Stimulated activated CD8-positive, alpha-beta memory T cell treated with anti-CD3 and anti-CD28 coated beads, Interleukin-12 subunit alpha, Interleukin-12 subunit beta, amount 100 ng/mL, for 24 hours (primary cell): ENCODE data around the gene CARD9.
"Not testable (repeated sequence)": the region's sequence is repeated elsewhere in the genome, so short reads cannot be mapped to it uniquely, and the experiment has no call there.

Experiments
- DNase-seq: peaks from one replicate; pipeline ENCODE4 v3.0.0-alpha.2; 2020; ENCODE audit errors: extremely low read depth

Gene CARD9

GRCh38 chr9:136363949-136364748 is 9.3 kb downstream of the CARD9 start:
- no peak for DNase-seq

- peak; percentile 95 for DNase-seq
Observed at GRCh38 chr9:136363106-136363948, 10.1 kb downstream of the CARD9 start, which contains the start of gene DNLZ. Gene DNLZ, minus strand, starts transcription at chr9:136363744. Its CDS starts 30 bp downstream, at chr9:136363714.

DNA sequence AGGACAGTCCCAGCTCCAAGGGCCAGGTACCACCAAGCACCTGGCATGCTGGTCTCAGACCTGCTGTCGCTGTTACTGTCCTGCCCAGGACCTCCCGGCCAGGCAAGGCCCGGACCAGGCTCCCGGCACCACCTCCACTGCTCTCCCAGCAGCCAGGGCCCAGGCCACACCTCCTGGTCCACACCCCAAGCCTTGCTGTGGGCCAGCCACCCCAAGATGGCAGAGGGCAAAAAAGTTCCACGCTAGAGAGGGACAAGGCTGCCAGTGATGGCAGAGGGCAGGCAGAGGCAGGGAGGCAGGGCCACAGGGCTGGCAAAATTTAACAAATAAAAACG is 11.1 kb downstream of the CARD9 start:
- no peak for DNase-seq

DNA sequence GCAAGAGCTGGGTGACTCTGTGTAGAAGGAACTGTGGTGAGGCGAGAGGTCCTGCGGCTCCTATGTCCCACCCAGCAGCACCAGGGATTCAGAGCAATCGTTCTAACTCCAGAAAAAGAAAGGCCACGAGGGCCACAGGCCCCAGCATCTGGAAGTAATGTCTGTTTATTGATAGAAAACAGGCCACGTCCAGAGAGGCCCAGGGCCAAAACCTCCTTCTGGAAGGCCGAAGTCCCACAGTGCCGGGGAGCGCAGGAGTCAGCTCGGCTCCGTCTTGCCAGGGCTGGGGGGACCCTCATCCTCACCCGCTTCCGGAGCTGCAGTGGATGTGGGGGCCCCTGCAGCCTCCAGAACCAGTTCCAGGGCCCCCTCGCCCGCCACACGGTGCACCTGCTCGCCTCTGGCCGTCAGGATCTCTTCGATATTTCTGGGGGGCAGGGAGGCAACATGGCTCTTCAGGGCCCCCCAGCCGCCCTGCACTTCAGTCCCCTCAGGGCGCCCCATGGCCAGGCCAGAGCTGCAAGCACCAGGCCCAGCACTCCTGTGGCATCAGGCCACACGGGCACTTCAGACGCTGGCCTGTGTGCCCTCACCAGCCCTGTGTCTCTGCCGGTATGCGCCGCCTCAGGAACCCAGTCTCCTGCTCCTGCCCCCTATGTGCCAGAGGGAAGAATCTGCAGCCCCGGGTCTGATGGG is 11.6 kb downstream of the CARD9 start:
- no peak for DNase-seq

GRCh38 chr9:136361047-136361753 is 12.3 kb downstream of the CARD9 start:
- no peak for DNase-seq

DNA sequence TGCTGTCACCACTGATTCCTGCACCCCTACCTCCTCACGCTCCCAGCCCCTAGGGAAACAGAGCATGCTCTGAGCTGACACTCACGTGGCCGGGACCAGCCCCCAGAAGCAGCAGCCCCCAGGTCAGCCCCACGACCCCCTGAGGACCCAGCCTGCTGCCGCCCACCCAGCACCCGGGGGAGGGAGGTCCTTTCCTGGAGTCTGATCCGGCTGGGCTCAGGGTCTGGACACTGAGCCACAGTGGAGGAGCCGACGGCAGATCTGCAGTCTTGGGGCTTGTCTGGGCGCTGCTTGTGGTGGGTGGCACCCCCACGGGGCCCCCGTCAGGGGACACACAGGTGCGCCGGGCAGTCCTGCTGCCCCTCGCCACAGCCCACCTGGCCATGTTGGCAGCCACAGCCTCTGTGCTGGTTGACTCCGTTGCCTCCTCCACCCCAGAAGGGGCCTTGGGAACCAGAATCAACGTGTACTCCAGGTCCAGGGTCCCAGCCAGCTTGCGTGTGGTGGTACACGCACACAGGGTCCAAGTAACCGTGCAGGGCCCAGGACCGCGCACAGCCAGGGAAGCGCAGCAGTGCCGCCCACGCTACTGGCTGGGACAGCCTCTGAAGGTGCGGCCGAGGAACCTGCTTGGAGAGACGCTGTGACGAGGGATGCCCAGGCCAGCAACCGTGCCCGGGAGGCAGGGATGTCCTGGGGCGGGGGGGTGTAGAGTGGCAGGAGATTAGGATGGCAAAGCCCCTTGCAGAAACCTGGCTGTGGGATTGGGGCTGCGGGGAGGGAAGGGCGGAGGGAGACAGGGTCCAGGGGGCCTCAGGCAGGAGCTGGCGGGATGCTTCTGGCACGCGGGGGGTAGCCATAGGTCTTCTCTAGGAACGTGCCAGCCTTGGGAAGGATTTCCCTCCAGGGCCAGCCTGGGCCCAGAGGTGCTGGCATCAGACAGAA is 13.4 kb downstream of the CARD9 start:
- DNase-seq = no peak

GRCh38 chr9:136358888-136359287 is 14.6 kb downstream of the CARD9 start:
- no peak for DNase-seq

GRCh38 chr9:136358016-136358415 is 15.5 kb downstream of the CARD9 start:
- DNase-seq = no peak

- no peak for DNase-seq
Observed at GRCh38 chr9:136357202-136357725, 16.2 kb downstream of the CARD9 start.

DNA sequence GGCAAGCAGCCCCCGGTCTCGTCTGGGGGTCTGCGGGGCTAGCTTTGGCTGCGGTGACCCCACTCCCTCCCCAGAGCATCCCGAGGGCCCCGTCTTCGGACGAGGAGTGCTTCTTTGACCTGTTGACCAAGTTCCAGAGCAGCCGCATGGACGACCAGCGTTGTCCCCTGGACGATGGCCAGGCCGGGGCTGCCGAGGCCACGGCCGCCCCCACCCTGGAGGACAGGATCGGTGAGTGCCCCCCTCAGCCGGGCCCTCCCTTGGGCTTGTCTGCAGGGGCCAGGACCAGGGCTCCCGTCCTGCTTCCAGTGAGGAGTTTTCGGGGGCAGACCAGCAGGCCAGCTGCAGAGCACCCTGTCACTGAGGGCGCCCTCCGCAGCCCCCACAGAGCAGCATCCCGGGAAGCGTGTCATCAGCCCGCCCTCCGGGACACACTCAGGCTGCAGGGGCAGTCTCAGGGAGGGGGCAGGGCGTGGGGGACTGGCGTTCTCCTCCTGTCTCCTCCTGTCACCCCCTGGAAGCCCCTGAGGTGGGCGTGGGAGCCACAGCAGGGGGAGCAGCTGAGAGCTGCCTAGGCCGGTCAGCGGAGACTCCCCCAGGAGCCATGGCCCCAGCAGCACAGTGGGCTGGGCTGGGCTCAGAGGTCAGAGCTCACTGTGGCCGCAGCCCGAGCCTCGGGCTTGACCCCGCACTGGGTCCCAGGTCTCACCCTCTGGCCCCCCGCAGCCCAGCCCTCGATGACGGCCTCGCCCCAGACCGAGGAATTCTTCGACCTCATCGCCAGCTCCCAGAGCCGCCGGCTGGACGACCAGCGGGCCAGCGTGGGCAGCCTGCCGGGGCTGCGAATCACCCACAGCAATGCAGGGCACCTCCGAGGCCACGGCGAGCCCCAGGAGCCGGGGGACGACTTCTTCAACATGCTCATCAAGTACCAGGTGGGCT is 17.6 kb downstream of the CARD9 start:
- DNase-seq = no peak

DNA sequence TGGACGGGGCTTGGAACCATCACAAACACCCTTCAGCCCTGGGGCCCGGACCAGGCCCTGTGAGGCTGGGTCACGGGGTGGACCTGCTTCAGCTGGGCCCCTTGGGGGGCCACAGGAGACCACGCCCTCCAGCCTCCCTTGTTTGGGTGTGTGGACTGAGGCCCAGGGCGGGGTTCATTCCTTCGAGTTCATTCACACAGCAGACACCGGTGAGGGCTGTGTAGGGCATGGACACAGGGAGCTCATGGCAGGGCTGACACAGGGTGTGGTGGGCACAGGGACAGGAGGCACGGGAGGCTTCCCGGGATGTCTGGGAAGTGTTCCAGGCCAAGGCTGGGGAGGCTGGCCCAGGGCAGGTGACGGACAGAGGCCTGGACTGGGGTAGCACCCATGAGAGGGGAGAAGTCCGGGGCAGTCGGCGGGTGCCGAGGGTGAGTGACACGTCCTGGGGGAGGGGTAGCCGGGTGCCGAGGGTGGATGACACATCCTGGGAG is 18.8 kb downstream of the CARD9 start:
- no peak for DNase-seq

GRCh38 chr9:136353757-136354488 is 19.5 kb downstream of the CARD9 start:
- DNase-seq = no peak

- no peak for DNase-seq
Observed at GRCh38 chr9:136353088-136353487, 20.4 kb downstream of the CARD9 start.

GRCh38 chr9:136352682-136353081 is 20.8 kb downstream of the CARD9 start:
- DNase-seq = no peak

DNA sequence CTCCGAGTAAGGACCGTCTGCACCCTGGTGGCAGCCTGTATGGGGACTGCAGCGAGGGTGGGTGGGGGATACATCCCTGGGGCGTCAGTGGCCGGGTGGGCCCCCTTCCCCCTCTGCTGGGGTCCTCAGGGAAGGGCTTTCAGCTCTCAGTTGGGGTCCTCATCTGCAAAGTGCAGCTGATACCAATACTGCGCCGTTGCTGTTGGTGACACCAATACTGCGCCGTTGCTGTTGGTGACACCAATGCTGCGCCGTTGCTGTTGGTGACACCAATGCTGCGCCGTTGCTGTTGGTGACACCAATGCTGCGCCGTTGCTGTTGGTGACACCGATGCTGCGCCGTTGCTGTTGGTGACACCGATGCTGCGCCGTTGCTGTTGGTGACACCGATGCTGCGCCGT is 21.6 kb downstream of the CARD9 start:
- not testable (repeated sequence) for DNase-seq

DNA sequence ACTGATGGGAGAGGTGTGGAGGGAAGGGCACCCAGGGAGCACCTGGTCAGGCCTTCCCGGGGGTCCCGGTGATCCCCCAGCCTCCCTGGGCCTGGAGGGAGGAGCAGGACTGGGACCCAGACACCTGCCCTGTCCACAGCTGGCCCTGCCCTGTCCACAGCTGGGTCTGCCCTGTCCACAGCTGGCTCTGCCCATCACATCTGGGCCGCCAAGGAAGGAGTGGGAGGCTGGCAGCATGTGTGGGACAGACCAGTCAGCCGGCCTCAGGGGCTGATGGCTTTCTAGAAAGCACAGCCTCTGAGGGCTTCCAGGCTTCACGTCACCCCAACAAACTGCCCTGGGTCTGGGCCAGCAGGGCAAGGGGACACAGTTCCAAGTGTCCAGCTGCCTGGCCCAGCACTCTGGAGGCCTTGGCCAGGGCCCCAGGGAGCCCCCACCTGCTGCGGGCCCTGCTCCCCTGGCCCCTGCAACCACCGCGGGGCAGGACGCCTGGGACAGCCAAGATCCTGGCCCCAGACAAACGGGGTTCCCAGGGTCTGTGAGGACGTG is 22.1 kb downstream of the CARD9 start:
- DNase-seq = no peak

DNA sequence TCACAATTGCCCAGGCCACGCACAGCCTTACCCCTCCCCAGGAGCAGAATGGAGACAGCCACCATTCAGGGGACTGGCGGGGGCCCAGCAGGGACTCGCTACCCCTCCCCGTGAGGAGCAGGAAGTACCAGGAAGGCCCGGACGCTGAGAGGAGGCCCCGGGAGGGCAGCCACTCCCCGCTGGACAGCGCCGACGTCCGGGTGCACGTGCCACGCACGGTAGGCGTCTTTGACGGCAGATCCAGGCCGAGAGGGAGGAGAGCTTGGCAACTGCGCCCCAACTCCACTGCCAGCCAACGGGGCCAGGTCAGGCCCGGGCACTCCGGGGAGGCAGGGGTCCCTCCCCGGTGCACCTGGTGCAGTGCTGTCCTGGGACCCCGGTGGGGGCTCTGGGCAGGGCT is 23.9 kb downstream of the CARD9 start:
- DNase-seq = no peak

DNA sequence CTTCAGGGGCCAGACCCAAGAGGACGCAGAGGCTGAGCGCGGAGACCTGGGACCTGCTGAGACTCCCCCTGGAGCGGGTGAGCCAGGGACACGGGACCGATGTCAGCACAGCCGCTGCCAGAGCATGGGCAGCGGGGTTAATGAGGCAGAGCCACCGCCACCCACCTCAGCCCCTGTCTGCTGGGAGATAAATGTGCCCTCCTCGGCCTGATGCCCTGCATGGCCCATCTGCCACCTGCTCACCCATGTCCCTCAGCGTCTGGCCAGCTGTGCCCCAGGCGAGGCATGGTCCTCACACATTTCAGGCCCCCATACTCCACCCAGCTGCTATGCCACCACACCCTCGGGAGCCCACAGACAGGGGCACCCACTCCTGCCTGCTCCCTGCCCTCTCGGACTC is 24.8 kb downstream of the CARD9 start:
- no peak for DNase-seq
